K562 (cell line): ENCODE measurements around the gene GLI1. TPM values are rescaled to one million over a fixed set of nuclear protein-coding genes. Genes with fewer than 3 reads are reported as not detected.
A peak's percentile ranks its signal among the peaks of the same experiment; 100 is the strongest.

ENCODE experiments used
- FOXM1 ChIP-seq, 2 experiments: fragments of 450-650 bp in 1 of 2; sonication (generic) in 1 of 2; formaldehyde crosslinking in 1 of 2; IDR thresholded peaks; 2 replicates each; pipeline versions ENCODE4 v1.6.1 to v1.9.0; 2017 to 2022; ENCODE audit warnings: low read depth in 2 of 2, mild to moderate bottlenecking in 2 of 2, missing genetic modification reagents in 1 of 2, moderate library complexity in 1 of 2
- HBP1 ChIP-seq: fragments of 450-650 bp; formaldehyde crosslinking; IDR thresholded peaks from 2 replicates; pipeline ENCODE4 v1.4.0; 2022; ENCODE audit warnings: missing genetic modification characterization
- HSF4 ChIP-seq: fragments of 250-450 bp; sonication (Bioruptor Pico); IDR thresholded peaks from 2 replicates; pipeline ENCODE4 v2.1.2; 2022; ENCODE audit warnings: mild to moderate bottlenecking, moderate library complexity, borderline replicate concordance
- JUN ChIP-seq, 2 experiments: sonication (generic) in 1 of 2; formaldehyde crosslinking in 1 of 2; IDR thresholded peaks; 2 replicates each; pipeline versions ENCODE4 v1.6.1 to v1.8.0; 2012 to 2022; ENCODE audit warnings: borderline replicate concordance in 2 of 2, mild to moderate bottlenecking in 2 of 2, improper control_type of control experiment in 1 of 2, low read depth in 1 of 2, low read length in 1 of 2, missing genetic modification reagents in 1 of 2
- NCOA1 ChIP-seq: fragments of 450-650 bp; IDR thresholded peaks from 2 replicates; pipeline ENCODE4 v1.6.1; 2016; ENCODE audit warnings: low read depth
- NR2C2 ChIP-seq, 2 experiments: fragments of 200-800 bp in 1 of 2; sonication (Bioruptor generic) in 1 of 2; sonication (generic) in 1 of 2; formaldehyde crosslinking in 1 of 2; IDR thresholded peaks; 2 replicates each; pipeline versions ENCODE4 v1.6.1 to v1.8.0; 2016 to 2022; ENCODE audit warnings: mild to moderate bottlenecking in 1 of 2, missing compliant biosample characterization in 1 of 2, missing genetic modification characterization in 1 of 2, missing genetic modification reagents in 1 of 2
- SIN3B ChIP-seq: fragments of 450-650 bp; IDR thresholded peaks from 2 replicates; pipeline ENCODE4 v1.6.1; 2017; ENCODE audit warnings: low read depth, mild to moderate bottlenecking, moderate library complexity
- SMAD3 ChIP-seq: fragments of 450-650 bp; formaldehyde crosslinking; conservative IDR thresholded peaks from 2 replicates; pipeline ENCODE4 v1.4.0; 2020; ENCODE audit warnings: mild to moderate bottlenecking
- TAF1 ChIP-seq: IDR thresholded peaks from 2 replicates; pipeline ENCODE4 v1.6.1; 2011; ENCODE audit warnings: mild to moderate bottlenecking, low read length, moderate library complexity; ENCODE audit not compliant: insufficient read depth, control insufficient read depth, severe bottlenecking; ENCODE audit errors: extremely low read depth
- THAP12 ChIP-seq: fragments of 250-450 bp; sonication (Bioruptor Pico); IDR thresholded peaks from 2 replicates; pipeline ENCODE4 v1.9.0; 2021; ENCODE audit warnings: mild to moderate bottlenecking, inconsistent platforms
- WHSC1 ChIP-seq: IDR thresholded peaks from one replicate; pipeline ENCODE4 v1.6.1; 2012; ENCODE audit warnings: low read length, control low read depth, inconsistent platforms
- ZBTB9 ChIP-seq: fragments of 450-650 bp; formaldehyde crosslinking; IDR thresholded peaks from 2 replicates; pipeline ENCODE4 v1.4.0; 2020; ENCODE audit warnings: mild to moderate bottlenecking, moderate library complexity
- ZFX ChIP-seq: sonication (generic); formaldehyde crosslinking; IDR thresholded peaks from 2 replicates; pipeline ENCODE4 v1.8.0; 2022; ENCODE audit warnings: mild to moderate bottlenecking, missing genetic modification reagents, moderate library complexity
- ZNF740 ChIP-seq, 3 experiments: fragments of 200-800 bp in 1 of 3; sonication (Bioruptor generic) in 1 of 3; sonication (generic) in 1 of 3; formaldehyde crosslinking in 1 of 3; IDR thresholded peaks; 2 replicates each; pipeline versions ENCODE4 v1.6.1 to v1.8.0; 2016 to 2022; ENCODE audit warnings: mild to moderate bottlenecking in 2 of 3, missing compliant biosample characterization in 2 of 3, missing genetic modification characterization in 2 of 3, missing genetic modification reagents in 1 of 3
- ZSCAN32 ChIP-seq: fragments of 450-650 bp; formaldehyde crosslinking; IDR thresholded peaks from 2 replicates; pipeline ENCODE4 v1.4.0; 2020; ENCODE audit warnings: mild to moderate bottlenecking, moderate library complexity
- polyA plus RNA-seq, 8 experiments: library from polyadenylated mRNA; depleted of rRNA in 4 of 8; stranded (reverse) in 5 of 8; unstranded in 3 of 8; fragments of >200 nt; fragmentation: Nextera tagmentation in 2 of 8; fragmentation: Illumina TruSeq in 1 of 8; extraction: Ambion mirVana in 2 of 8; extraction: Trizol in 1 of 8; gene quantifications; 2 replicates each; pipeline versions ENCODE4 v1.2.1 to v1.2.3, GENCODE V29; 2011 to 2014; ENCODE audit warnings: inconsistent platforms in 1 of 8, missing spikeins in 1 of 8
- total RNA-seq, 7 experiments: library from RNA; depleted of rRNA in 6 of 7; stranded (reverse); fragments of >200 nt in 6 of 7; fragmentation: Illumina TruSeq in 2 of 7; extraction: Trizol in 2 of 7; gene quantifications; 2 replicates each; pipeline versions ENCODE4 v1.2.1 to v1.2.3, GENCODE V29; 2011 to 2021; ENCODE audit warnings: low replicate concordance in 1 of 7
- TF ChIP-seq, protein P1 (sequence below): fragments of 200-400 bp; formaldehyde crosslinking; IDR thresholded peaks from 2 replicates; pipeline ENCODE4 v1.6.1; 2017; ENCODE audit warnings: mild to moderate bottlenecking, low read depth, low read length, moderate library complexity

GLI1 gene
- total and polyA plus RNA-seq, 9 of the 15 experiments (the other 6 are each of a cell fraction or from before 2014, with no cell fraction given) = 0.24 to 3.7 (median 0.61) TPM

GRCh38 chr12:57430931-57431566 is 28.5 kb upstream of the GLI1 start, which contains the start of gene R3HDM2 (continued):
- TF ChIP-seq THAP12 (CRISPR knock-in tag) = peak; percentile 57; the same call in 1 of the 2 replicates
- TF ChIP-seq TAF1 = peak; percentile 87
- no peak for TF ChIP-seq NCOA1
- no peak for TF ChIP-seq WHSC1
- TF ChIP-seq SIN3B = no peak
- peak; percentile 67; the same call in 1 of the 2 replicates for TF ChIP-seq SMAD3 (CRISPR knock-in tag)
- TF ChIP-seq FOXM1 (IDR thresholded peaks at IDR 0.05; ENCODE audit: low read depth) = no peak
- TF ChIP-seq FOXM1 (CRISPR knock-in tag; IDR thresholded peaks at IDR 0.05; ENCODE audit: low read depth) = 0 out of 2 replicates have a peak, but pooled peaks have one; percentile 49
- TF ChIP-seq ZFX (CRISPR knock-in tag) = peak; percentile 98
- 0 out of 2 replicates have a peak, but pooled peaks have one; percentile 26 for TF ChIP-seq ZSCAN32 (CRISPR knock-in tag)
- TF ChIP-seq HBP1 (CRISPR knock-in tag) = no peak
- peak; percentile 85 for TF ChIP-seq ZNF740 (CRISPR knock-in tag; IDR thresholded peaks at IDR 0.05)
- TF ChIP-seq ZNF740 (tag; IDR thresholded peaks at IDR 0.05) = no peak
- TF ChIP-seq HSF4 (CRISPR knock-in tag) = no peak
- TF ChIP-seq ZBTB9 = peak; percentile 49; the same call in 1 of the 2 replicates
- TF ChIP-seq NR2C2 (CRISPR knock-in tag; IDR thresholded peaks at IDR 0.05) = peak; percentile 88
- peak; percentile 64; the same call in 1 of the 2 replicates for TF ChIP-seq NR2C2 (tag; IDR thresholded peaks at IDR 0.05)
- TF ChIP-seq, protein P1, sequence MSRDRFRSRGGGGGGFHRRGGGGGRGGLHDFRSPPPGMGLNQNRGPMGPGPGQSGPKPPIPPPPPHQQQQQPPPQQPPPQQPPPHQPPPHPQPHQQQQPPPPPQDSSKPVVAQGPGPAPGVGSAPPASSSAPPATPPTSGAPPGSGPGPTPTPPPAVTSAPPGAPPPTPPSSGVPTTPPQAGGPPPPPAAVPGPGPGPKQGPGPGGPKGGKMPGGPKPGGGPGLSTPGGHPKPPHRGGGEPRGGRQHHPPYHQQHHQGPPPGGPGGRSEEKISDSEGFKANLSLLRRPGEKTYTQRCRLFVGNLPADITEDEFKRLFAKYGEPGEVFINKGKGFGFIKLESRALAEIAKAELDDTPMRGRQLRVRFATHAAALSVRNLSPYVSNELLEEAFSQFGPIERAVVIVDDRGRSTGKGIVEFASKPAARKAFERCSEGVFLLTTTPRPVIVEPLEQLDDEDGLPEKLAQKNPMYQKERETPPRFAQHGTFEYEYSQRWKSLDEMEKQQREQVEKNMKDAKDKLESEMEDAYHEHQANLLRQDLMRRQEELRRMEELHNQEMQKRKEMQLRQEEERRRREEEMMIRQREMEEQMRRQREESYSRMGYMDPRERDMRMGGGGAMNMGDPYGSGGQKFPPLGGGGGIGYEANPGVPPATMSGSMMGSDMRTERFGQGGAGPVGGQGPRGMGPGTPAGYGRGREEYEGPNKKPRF = no peak
- peak; percentile 62; the same call in 1 of the 2 replicates for TF ChIP-seq JUN (IDR thresholded peaks at IDR 0.05; ENCODE audit: borderline replicate concordance, low read depth, low read length)
- peak; percentile 82; the same call in 1 of the 2 replicates for TF ChIP-seq JUN (CRISPR knock-in tag; IDR thresholded peaks at IDR 0.05; ENCODE audit: borderline replicate concordance)
